COLO668 (cell line): ENCODE measurements around the gene MSANTD4.
"Not testable (repeated sequence)": the region's sequence is repeated elsewhere in the genome, so short reads cannot be mapped to it uniquely, and the experiment has no call there.

Experiments used
- DNase-seq: peaks from one replicate; lab custom pipeline; 2025; ENCODE audit not compliant: unreplicated experiment; lab: John Stamatoyannopoulos, UW

The MSANTD4 gene

GRCh38 chr11:106014035-106014434 is 8.0 kb downstream of the MSANTD4 start:
- no peak for DNase-seq

GRCh38 chr11:106012744-106013143 is 9.3 kb downstream of the MSANTD4 start:
- DNase-seq = no peak

- no peak for DNase-seq
These were observed 10.6 kb downstream of the MSANTD4 start for GRCh38 chr11:106011481-106011880.

DNA sequence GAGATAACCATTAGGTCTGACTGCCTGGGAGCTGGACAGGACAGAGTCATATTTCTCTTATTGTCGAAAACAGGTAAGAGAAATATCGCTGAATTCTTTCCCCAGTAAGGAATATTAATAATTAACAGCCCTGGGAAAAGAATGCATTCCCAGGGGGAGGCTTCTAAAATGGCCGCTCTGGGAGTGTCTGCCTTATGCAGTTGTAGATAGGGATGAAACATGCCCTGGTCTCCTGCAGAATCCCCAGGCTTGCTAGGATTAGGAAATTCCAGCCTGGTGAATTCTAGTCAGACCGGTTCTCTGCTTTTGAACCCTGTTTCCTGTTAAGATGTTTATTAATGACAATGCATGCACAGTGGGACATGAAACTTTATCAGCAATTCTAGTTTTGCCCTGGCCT is 18.9 kb downstream of the MSANTD4 start:
- DNase-seq = not testable (repeated sequence)

DNA sequence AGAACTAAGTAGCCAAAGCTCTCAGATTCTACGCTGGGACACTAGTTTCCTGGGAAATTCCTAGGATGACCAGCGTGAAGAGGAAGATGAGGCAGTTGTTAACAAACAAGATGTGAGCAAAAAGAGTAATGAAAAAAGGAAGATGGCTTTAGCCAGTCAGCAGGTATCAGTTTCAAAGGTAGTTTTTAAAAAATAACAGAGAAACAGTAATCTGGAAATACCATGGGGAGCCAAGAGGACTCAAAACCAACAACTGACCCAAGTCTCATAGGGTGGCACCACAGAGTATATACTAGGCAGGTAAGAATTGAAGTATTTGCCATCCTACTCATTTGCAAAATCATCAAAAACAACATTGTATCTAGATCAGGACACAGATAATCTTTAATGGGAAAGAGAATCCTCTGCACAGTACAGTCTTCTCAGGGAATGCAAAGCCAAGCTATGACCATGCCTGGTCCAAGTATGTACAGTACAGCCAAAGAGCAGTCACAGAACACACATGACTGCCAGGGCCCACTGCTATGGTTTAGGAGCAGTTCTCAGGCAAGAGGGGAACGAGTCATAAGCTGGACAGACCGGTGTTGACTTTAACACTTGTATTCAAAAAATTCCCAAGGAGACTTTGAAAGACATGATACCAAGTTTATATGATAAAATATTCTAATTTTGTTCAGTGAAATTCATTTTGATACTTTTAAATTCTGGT is 20.6 kb downstream of the MSANTD4 start:
- DNase-seq = no peak

DNA sequence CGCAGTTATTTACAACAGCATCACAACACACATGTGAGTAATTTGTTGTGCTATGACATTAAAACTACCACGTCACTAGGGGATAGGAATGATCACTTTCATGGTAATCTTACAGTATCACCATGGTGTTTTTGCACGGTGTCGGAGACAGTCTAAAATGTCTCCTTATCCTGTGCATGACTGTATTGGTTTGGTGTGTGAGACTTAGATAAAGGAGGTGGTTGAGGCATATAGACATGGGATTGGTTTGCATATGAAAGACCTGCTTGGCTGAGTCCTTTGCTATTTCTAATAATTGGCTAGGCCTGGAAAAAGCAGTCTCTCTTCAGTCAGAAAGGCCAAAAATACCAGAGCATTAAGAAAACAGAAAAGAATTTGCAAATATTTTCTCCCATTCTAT is 30.2 kb downstream of the MSANTD4 start:
- DNase-seq = no peak

- no peak for DNase-seq
These were observed 32.9 kb downstream of the MSANTD4 start for GRCh38 chr11:105989124-105989523.

- DNase-seq = no peak
These were observed 33.8 kb downstream of the MSANTD4 start for GRCh38 chr11:105988197-105988596.

DNA sequence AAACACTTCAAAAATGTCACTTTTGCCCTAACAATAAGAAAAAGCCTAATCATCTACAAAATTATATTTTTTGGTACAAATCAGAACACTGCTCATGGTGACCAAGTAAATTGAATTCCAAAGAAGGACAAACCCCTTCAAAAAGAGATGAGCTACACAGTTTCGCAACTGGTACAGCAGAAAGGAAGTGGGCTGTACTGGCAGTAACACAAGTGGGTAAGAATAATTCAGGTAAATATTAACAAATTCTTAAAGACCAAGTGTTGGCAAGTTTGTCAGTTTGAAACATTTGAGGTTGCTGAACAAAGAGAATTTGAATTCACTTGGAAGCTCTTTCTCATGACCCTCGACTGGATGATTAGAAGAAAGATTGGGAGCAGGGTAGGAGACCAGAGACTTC is 35.5 kb downstream of the MSANTD4 start:
- DNase-seq = no peak

GRCh38 chr11:105979997-105980703 is 41.9 kb downstream of the MSANTD4 start:
- no peak for DNase-seq

GRCh38 chr11:105975128-105975527 is 46.9 kb downstream of the MSANTD4 start:
- DNase-seq = no peak

- DNase-seq = no peak
These were observed 52.3 kb downstream of the MSANTD4 start for GRCh38 chr11:105969756-105970155.

- no peak for DNase-seq
These were observed 53.9 kb downstream of the MSANTD4 start for GRCh38 chr11:105968021-105968697.

DNA sequence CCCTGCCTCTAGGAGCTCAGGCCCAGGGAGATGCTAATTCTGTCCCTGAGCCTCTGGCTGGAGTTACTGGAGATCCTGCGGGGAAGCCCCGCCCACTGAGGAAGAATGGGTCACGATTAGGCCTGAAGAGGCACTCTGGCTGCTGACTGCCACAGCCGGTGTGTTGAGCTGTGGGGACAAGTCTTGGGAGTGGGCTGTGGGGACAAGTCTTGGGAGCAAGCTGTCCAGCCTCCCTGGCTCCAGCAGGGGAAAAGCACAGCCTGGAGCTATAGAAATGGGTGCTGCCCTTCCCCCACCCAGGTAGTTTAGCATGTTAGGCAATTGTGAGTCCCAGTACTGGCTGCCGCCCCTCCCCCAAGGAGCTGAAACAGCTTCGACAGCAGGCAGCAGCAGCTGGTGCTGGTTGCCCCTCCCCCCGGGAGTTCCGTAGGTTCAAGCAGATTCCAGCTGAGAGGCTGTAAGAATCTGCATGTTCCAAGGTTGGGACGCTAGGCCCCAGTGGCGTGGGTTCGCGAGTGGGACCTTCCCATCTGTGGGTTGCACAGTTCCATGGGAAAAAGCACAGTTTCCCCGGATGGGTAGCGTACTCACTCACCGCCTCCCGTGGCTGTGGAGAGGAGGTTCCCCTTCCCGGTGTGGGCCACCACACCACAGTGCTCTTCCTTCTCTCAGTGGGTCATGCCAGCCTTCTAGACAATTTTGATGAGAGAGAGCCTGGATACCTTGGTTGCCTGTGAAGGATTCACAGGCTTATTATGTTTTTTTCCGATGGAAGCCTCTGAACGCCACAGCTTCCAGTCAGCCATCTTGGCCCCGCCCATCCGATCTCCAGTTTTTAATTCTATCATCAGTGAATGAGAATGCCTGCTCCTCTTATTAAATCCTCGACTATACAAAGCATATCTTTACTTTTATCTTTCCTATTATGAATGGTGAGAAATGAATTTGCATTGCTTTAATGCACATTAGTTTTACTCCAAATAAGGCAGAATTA is 61.5 kb downstream of the MSANTD4 start:
- peak; percentile 32 for DNase-seq
